NCI-H2029 treated with DMSO at 0.1 percent for 48 hours (cell line): ENCODE results near the gene HTT.

ENCODE experiments used
- DNase-seq: peaks from one replicate; lab custom pipeline; 2025; lab: John Stamatoyannopoulos, UW

Gene HTT

DNA sequence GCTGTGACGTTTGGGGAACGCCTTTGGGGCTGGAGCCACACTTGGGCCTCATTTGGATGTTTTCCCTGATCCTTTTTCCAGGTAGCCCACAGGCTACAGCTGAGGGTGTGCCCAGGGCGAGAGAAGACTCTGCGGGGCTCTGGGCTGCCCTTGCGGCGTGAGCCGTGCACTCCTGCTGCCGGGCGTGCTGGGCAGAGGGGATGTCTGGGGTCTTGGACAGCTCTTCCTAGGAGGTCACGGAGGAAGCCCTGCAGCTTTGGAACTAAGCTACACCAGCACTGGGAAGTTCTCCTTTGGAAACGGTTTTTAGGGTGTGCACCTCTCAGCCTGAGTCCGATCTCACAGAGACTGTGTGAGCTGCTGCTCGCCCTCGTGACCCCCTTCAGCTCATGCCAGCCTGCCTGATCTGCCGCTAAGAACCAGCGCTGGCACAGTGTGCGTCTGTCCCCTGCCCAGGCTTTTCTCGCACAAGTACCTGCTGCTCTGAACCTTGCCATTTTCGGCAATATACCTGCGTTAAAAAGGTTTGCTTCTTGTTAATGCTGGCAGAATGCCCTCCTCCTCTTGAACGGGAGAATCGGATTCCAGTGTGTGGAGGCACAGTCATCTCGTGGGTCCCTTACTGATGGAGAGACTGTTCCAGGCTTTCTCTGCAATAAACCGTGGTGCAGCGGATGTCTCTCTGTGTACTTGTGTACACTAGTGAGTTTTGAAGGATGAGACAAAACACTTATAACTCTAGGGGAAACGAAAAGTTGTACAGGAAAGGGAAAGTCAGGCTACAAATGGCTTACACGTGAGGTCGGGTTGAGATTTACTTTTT is 188.8 kb downstream of the HTT start:
- DNase-seq, result no peak

DNA sequence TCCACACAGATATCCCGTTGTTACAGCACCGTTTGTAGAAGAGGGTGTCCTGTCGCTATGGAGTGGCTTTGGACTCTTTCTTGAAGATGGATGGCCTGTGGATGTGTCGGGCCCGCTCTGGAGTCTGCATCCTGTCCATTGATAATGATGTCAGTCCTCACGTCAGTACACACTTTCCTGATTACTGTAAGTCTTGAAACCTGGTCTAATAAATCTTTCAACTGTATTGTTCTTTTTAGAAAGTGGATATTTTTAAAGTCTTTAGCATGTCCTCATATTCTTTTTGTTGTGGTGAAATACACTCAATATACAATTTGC is 189.4 kb downstream of the HTT start:
- DNase-seq, result no peak

DNA sequence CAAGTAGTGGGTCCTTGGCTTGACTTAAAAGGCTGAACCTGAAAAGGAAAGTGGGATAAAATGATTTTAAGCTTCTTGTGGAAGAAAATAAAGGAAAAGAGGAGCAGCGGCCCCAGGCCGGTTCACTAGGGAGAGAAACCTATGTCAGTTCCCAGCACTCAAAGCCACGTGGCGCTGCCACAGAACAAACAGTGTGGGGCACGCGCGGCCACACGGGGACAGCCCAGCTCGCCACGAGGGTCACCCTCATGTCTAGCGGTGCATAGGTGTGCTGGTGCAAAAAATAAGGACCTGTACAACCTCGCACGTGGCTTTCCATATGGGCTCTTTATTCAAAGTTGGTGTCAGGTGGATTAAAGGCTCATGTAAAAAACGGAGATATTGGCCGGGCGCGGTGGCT is 191.6 kb downstream of the HTT start:
- no peak for DNase-seq

- no peak for DNase-seq
Measured at GRCh38 chr4:3267576-3268394, 193.3 kb downstream of the HTT start.

- DNase-seq, result no peak
Measured at GRCh38 chr4:3268395-3269104, 194.1 kb downstream of the HTT start.

GRCh38 chr4:3269105-3269927 is 194.8 kb downstream of the HTT start:
- DNase-seq, result no peak

GRCh38 chr4:3269991-3270611 is 195.6 kb downstream of the HTT start:
- DNase-seq, result no peak

DNA sequence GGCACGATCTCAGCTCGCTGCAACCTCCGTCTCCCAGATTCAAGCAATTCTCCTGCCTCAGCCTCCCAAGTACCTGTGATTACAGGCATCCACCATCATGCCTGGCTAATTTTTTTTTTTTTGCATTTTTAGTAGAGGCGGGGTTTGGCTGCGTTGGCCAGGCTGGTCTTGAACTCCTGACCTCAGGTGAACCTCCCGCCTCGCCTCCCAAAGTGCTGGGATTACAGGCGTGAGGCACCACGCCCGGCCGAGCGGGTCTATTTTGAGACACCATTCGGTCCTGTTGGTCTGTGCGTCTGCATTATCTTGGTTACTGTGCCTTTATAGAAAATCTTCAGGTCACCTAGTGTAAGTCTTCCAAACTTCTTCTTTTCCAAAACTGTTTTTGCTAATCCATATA is 196.7 kb downstream of the HTT start:
- no peak for DNase-seq

- DNase-seq, result no peak
Measured at GRCh38 chr4:3276986-3277385, 202.5 kb downstream of the HTT start.

DNA sequence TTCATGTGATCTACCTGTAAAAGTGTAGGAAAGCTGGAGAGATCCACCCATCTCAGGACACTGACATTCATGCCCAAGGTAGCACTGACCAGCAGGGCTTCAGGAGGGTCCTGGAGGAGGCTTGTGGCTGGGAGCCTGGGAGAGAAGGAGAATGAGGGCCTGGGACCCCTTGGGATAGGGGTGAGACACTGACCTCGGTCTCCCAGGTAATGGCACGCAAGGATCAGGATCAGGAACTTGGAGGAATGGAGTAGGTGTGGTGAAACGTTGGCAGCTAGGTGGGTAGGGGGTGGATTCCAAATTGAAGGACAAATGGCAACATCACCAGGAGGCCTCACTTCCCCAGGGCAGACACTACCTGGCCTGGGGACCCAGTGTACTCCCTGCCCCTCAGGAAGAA is 206.0 kb downstream of the HTT start:
- DNase-seq, result no peak

DNA sequence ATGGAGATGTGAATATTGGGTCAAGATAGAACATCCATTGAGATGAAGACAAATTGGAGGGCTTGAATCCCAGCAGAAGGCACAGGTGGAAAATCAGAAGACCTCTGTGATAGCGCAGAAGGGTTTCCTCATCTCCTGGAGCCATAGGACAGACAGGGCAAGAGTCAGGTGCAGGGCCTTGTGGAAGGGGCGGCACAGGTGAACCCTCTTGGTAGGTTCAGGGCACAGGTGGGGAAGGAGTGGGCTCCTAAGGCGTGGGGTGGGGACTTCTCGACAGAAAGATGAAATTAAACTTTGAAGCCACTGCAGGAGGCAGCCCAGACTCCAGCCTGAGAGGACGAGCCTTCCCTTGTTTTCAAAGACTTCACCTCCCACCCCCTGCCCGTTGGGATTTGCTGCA is 209.0 kb downstream of the HTT start:
- no peak for DNase-seq

DNA sequence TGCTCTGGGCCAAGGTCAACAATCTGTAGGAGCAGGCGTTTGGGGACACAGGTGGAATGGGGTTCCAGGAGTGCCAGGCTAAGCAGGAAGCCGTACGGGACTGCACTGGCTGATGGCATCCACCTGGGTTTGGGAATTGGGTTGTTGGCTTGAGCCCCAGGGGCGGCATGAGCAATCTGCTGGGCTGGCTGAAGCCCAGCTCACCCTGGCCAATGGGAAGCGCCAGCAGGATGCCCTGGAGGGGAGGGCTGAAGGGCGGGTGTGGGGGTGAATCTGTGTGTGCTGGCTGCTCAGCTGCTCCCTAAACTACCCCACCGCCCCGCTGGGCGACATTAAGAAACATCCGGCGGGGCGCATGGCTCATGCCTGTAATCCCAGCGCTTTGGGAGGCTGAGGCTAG is 209.4 kb downstream of the HTT start:
- DNase-seq, result no peak

DNA sequence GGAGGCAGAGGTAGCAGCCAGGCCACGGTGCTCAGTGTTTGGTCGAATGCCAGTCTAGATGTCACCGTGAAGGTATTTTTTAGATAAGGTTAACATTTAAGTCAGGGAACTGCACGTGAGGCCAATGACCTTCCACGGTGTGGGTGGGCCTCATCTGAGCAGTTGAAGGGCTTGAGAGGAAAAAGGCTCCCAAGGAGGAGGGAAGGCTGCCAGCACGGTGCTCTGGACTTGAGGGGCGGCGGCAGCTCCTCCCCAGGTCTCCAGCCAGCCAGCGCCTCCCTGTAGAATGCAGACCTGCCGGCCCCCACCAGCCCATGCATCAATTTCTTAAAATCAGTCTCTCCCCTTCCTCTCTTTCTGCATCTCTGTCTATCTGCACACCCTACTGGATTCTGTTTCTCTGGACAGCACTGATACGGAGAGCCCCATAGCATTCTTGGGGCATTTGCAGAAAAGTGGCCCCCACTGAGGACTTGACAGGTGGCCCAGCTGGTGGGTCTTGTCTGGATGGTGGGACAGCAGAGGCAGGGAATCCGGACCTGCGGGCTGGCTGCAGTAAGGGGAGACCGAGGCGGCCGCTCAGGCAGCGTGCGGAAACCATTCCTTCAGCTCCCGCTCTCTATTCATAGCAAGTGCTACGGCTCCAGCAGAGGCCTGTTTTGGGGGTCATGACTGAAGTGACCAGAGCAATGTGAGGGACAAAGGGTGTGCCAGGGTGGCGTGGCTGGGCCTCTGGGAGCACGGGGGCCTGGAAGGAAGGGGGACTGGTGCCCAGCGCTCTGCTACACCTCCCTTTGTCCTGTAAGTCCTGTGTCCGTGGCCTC is 210.5 kb downstream of the HTT start:
- no peak for DNase-seq

DNA sequence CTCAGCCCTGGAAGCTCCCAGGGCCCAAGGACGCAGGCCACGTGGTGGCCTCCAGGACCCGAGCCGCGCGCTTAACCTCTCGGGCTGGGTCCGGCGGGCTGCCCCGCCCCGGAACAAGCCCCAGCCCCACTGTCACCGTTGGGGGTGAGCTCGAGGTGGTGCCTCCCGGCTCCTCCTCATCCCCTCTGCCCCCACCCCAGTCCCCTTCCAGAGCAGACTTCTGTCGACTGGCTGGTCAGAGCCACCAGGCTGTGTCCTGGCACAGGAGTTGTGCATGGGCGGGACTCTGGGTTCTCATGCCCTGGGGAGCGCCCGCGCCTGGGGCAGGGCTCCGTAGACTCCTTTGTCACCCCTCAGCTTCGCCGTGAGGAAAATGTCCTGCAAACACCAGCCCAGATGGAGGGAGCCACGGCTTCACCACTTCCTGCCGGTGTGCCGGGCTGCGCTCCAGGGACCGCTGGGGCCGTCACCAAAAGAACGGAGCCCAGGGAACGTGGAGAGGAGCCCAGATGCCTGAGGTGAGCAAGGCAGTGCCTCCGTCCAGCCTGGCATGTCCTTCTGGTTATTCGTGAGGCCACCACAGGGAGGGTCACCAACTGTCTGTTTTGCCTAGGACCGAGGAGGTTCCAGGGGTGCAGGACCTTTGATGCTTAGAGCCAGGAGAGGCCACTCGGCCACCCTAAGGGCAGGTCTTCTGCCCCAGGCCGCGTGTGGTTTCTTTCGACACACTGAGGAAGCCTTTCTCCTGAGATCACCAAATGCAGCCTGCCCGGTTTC is 211.3 kb downstream of the HTT start:
- no peak for DNase-seq

GRCh38 chr4:3286335-3287175 is 212.1 kb downstream of the HTT start:
- no peak for DNase-seq

- DNase-seq, result no peak
Measured at GRCh38 chr4:3287271-3287971, 212.9 kb downstream of the HTT start.

DNA sequence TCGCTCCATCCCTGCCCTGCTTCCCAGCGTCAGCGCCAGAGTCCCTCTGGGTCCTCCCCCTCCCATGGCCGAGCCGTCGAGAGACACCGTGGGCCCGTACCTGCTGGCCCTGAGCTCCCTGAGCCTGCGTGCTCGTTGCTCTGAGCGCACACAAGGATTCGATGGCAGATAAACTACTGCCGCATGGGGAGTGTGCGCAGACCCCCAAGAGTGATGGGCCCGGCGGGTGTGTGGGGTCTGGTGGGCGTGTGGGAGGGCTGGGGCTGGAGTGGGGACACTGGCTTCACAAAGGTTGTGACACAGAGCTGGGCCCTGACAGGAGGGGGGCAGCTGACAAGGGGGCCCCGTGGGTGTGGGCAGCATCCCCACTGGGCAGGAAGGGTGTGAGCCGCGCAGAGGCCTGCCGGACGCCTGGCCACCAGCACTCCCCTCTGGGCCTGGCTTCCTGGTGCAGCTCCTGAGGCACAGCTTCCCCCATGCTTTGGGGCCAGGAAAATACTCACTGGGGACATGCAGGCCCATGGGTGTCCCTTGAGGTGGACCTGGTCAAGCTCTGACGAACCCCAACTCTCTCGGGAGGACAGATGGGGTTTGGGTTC is 213.6 kb downstream of the HTT start:
- DNase-seq, result no peak

DNA sequence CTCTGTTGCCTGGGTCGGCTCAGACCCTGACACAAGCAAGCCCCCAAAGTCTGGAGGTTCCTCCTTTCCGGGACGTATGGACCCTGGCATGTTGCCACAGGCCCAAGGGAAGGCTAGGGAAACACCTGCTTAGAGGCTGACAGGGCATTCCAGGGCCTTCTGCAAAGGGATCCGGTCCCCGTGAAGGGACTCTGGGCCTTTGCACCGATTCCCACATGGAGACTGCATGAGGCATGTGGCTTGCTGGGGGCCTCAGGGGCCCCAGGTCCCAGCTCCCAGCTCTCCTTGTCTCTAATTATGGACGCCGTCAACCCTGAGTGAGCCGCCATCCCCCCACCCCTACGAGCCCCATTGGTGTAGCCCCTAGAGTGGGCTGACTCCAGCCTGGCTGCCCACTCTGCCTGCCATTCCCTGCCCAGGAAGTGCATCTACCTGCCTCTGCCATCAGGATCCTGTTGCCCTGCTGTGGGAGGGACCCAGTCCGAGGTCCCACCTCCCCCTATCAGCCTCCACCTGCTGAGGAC is 214.2 kb downstream of the HTT start:
- DNase-seq, result no peak
